CD4-positive, alpha-beta memory T cell (primary cell): ENCODE results near the gene PTPN2. TPM values are rescaled to one million over a fixed set of nuclear protein-coding genes. Genes with fewer than 3 reads are reported as not detected.
A peak's percentile ranks its signal among the peaks of the same experiment; 100 is the strongest.

Experiments used
- CTCF ChIA-PET: fragments of 350-600 bp; sonication (Branson Sonifier 250); formaldehyde crosslinking; loops from one replicate; lab custom pipeline; 2021; ENCODE audit warnings: inconsistent platforms; ENCODE audit not compliant: partially characterized antibody; lab: Charles Lee
- POLR2A ChIA-PET: fragments of 350-600 bp; sonication (Branson Sonifier 250); formaldehyde crosslinking; loops from one replicate; lab custom pipeline; 2021; ENCODE audit not compliant: partially characterized antibody; lab: Charles Lee
- DNase-seq, 5 donors: peaks; one replicate each; pipeline versions ENCODE4 v3.0.0 to v3.0.0-alpha.2; 2020 to 2022; ENCODE audit warnings: mixed read lengths in 1 of 5
- H3K27ac ChIP-seq: one replicate; pipeline ENCODE4 v1.7.0; 2013; ENCODE audit warnings: low read depth, low read length
- H3K27me3 ChIP-seq: 2 replicates; pipeline ENCODE4 v1.7.0; 2013; ENCODE audit warnings: mild to moderate bottlenecking, low read length, moderate library complexity; ENCODE audit not compliant: insufficient read depth
- H3K36me3 ChIP-seq: 2 replicates; pipeline ENCODE4 v1.7.0; 2013; ENCODE audit warnings: mild to moderate bottlenecking, low read length, moderate library complexity; ENCODE audit not compliant: insufficient read depth
- H3K4me1 ChIP-seq: 2 replicates; pipeline ENCODE4 v1.7.0; 2013; ENCODE audit warnings: mild to moderate bottlenecking, low read length, moderate library complexity; ENCODE audit not compliant: insufficient read depth
- H3K4me3 ChIP-seq, 2 donors: one replicate each; pipeline ENCODE4 v1.7.0; 2013; ENCODE audit warnings: low read length in 2 of 2, mild to moderate bottlenecking in 1 of 2
- H3K9me3 ChIP-seq, 2 donors: one replicate each; pipeline ENCODE4 v1.7.0; 2013; ENCODE audit warnings: low read length in 2 of 2, control low read depth in 1 of 2; ENCODE audit not compliant: control insufficient read depth in 1 of 2
- H3K27ac Mint-ChIP-seq, 7 donors: one replicate each; pipeline ENCODE4 v1.8.0; 2020 to 2021; ENCODE audit warnings: mixed read lengths in 7 of 7, mild to moderate bottlenecking in 6 of 7, inconsistent platforms in 3 of 7, moderate library complexity in 3 of 7
- H3K27me3 Mint-ChIP-seq, 2 donors: one replicate each; pipeline ENCODE4 v1.8.0; 2020 to 2021; ENCODE audit warnings: mixed read lengths in 2 of 2
- H3K36me3 Mint-ChIP-seq, 2 donors: one replicate each; pipeline ENCODE4 v1.8.0; 2020 to 2021; ENCODE audit warnings: mixed read lengths in 2 of 2, inconsistent platforms in 1 of 2, mild to moderate bottlenecking in 1 of 2
- H3K4me1 Mint-ChIP-seq, 4 donors: one replicate each; pipeline ENCODE4 v1.8.0; 2020 to 2021; ENCODE audit warnings: mixed read lengths in 4 of 4, mild to moderate bottlenecking in 1 of 4
- H3K4me3 Mint-ChIP-seq, 8 donors: one replicate each; pipeline ENCODE4 v1.8.0; 2020 to 2021; ENCODE audit warnings: mixed read lengths in 8 of 8, mild to moderate bottlenecking in 7 of 8, moderate library complexity in 6 of 8, inconsistent platforms in 3 of 8
- H3K9me3 Mint-ChIP-seq, 8 donors: one replicate each; pipeline ENCODE4 v1.8.0; 2020 to 2021; ENCODE audit warnings: mixed read lengths in 8 of 8, mild to moderate bottlenecking in 5 of 8, inconsistent platforms in 3 of 8, moderate library complexity in 1 of 8
- intact Hi-C: fragments of 100-400 bp; cut with micrococcal nuclease; formaldehyde crosslinking; loops from one replicate; pipeline ENCODE4 v1.15.1; 2023
- polyA plus RNA-seq, 2 donors: library from polyadenylated mRNA; unstranded; fragments of 300-500 nt; fragmentation: Illumina TruSeq; gene quantifications; one replicate each; pipeline ENCODE4 v1.2.3, GENCODE V29; 2021
- total RNA-seq, 2 experiments: library from RNA; stranded (reverse); gene quantifications; one replicate each; pipeline ENCODE4 v1.2.3, GENCODE V29; 2021

The PTPN2 gene
- 10 to 100 TPM; 65.5 to 69.2 TPM for total RNA-seq
- 10 to 100 TPM; 80.0 to 98.2 TPM for polyA plus RNA-seq

DNA sequence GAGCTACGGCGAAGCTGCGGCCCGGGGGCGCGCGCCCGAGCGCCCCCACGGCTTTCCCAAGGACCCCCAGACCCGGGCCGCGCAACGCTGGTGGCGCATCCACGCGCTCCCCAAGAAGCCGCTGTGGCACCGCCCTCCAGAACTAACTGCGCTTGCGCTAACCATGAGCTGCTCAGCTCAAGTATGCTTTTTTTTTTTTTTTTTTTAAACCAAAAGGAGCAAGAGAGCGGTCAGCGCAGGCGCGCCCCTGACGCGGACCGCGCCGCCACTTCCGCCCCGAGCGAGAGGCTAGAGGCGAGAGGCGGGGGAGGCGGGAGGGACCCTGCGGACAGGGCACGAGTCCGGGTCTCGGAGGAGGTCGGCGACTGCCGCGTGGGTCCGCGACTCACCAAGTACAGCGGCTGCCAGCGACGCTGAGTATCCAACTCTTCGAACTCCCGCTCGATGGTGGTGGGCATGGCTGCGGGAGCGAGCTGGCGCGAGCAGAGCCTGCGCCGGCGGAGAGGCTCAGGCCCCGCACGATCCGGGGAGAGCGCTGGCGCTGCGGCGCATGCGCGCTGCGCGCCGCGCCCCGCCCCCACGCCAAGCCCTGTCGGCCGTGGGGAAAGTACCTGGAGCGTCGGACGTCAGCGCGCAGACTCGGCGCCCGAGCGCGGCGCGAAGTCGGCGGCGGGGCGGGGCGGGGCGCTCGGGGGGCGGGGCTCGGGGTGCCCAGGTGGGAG lies at the start of gene PTPN2:
Gene PTPN2 (minus strand): TSS at position 554 of the 722 bp plus-strand sequence. CDS start 96 bp downstream, at position 458.
- Histone ChIP-seq H3K27me3 (no peaks in the 10 kb centered on the region), H3K9me3 (no peaks in the 10 kb centered on the region), H3K4me3 (peak within 1 kb of the TSS; percentile 54 to 81), H3K4me1 (peaks cover 58% of the 10 kb centered on the region), H3K36me3 (no peaks in the 10 kb centered on the region), H3K27ac (peak within 1 kb of the TSS; percentile 100)
- ChIA-PET POLR2A (interaction anchor here (0.6 to 3.0 kb wide), 31 partner anchors 9 to 1034 kb away, joined by 3 to 36 read pairs (median 5); partner anchors contain the start of genes AFG3L2, CEP192, CEP76 and FAM210A), CTCF (interaction anchor here (0.7 to 4.0 kb wide), 10 partner anchors 10 to 493 kb away, joined by 3 to 39 read pairs (median 3); partner anchors contain the start of gene PSMG2)
- Mint-ChIP-seq H3K27ac (peak within 1 kb of the TSS; percentile 97 to 99 (median 98)), H3K36me3 (peaks cover 0 to 7% of the 10 kb centered on the region in 2 donors), H3K27me3 (no peaks in the 10 kb centered on the region), H3K4me3 (peak within 1 kb of the TSS; percentile 94 to 98 (median 96)), H3K9me3 (peaks cover 0 to 4% (median 0%) of the 10 kb centered on the region in 8 donors), H3K4me1 (peaks cover 50 to 63% (median 54%) of the 10 kb centered on the region in 4 donors)
- peak; percentile 94 to 96 (median 95) for DNase-seq
- intact Hi-C loops: loop anchor here (1.0 to 5.0 kb wide), 8 partner anchors 45 to 977 kb away; partner anchors contain the start of genes AFG3L2, CEP192, CEP76 and FAM210A

DNA sequence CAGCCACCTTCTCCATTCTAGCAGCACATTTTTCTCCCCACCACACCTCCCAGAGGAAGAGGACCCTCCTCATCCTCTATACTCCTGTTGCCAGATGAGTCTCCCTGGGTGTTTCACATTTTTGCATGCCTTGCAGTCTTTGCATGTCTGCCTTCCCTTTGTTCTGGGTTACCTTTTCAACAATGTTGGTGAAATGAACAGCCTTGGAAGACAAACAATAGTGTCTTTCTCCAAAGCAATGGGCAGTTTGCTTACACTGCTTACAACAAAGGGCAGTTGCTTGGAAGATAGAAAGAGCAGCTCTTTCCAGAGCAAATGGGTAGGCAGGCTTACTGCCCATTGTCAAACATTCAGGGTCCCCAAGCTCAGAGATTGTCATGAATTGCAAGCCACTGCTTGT lies 49.3 kb upstream of the PTPN2 start:
- CTCF ChIA-PET: interaction anchor here (1.0 to 4.7 kb wide), 20 partner anchors 10 to 545 kb away, joined by 3 to 221 read pairs (median 11); partner anchors contain the start of genes CEP76 and PSMG2
- H3K36me3 Mint-ChIP-seq: no peaks in the 10 kb centered on the region
- POLR2A ChIA-PET: interaction anchor here (1.7 kb wide), 1 partner anchor 231 kb away, joined by 5 read pairs; the partner anchor contains the start of gene CEP76
- H3K4me1 Mint-ChIP-seq: peaks cover 0 to 9% (median 4%) of the 10 kb centered on the region in 4 donors
- no peak for DNase-seq
- H3K27ac Mint-ChIP-seq: no peak overlapping the region
- Histone ChIP-seq H3K36me3 (no peaks in the 10 kb centered on the region), H3K27me3 (no peaks in the 10 kb centered on the region), H3K4me3 (no peak overlapping the region), H3K9me3 (no peaks in the 10 kb centered on the region), H3K27ac (no peak overlapping the region), H3K4me1 (peaks cover 5% of the 10 kb centered on the region)
- H3K9me3 Mint-ChIP-seq: no peaks in the 10 kb centered on the region
- H3K27me3 Mint-ChIP-seq: peaks cover 2 to 3% of the 10 kb centered on the region in 2 donors
- intact Hi-C loops: no loop called here
- no peak overlapping the region for H3K4me3 Mint-ChIP-seq

DNA sequence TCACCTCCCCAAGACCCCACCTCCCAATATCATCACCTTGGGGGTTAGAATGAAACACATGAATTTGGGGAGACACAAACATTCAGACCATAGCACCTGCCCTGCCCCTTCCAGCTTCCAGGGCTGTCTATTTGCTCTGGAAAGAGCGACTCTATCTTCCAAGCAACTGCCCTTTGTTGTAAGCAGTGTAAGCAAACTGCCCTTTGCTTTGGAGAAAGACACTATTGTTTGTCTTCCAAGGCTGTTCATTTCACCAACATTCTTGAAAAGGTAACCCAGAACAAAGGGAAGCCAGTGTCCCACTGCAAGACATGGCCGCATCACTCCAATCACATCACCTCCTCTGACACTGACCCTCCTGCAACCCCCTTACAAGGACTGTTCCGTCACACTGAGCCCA lies 46.9 kb upstream of the PTPN2 start:
- Mint-ChIP-seq H3K27me3 (peaks cover 0 to 2% of the 10 kb centered on the region in 2 donors), H3K4me3 (no peak overlapping the region), H3K9me3 (no peaks in the 10 kb centered on the region), H3K27ac (no peak overlapping the region), H3K4me1 (peaks cover 0 to 9% (median 4%) of the 10 kb centered on the region in 4 donors), H3K36me3 (no peaks in the 10 kb centered on the region)
- DNase-seq: no peak
- H3K9me3 ChIP-seq: no peaks in the 10 kb centered on the region
- CTCF ChIA-PET: interaction anchor here (1.2 kb wide), 1 partner anchor 40 kb away, joined by 3 read pairs; no protein-coding TSS in a partner anchor
- POLR2A ChIA-PET: no interaction called here
- no peak overlapping the region for H3K4me3 ChIP-seq
- no peaks in the 10 kb centered on the region for H3K36me3 ChIP-seq
- no peaks in the 10 kb centered on the region for H3K27me3 ChIP-seq
- intact Hi-C loops: no loop called here
- no peak overlapping the region for H3K27ac ChIP-seq
- peaks cover 5% of the 10 kb centered on the region for H3K4me1 ChIP-seq

DNA sequence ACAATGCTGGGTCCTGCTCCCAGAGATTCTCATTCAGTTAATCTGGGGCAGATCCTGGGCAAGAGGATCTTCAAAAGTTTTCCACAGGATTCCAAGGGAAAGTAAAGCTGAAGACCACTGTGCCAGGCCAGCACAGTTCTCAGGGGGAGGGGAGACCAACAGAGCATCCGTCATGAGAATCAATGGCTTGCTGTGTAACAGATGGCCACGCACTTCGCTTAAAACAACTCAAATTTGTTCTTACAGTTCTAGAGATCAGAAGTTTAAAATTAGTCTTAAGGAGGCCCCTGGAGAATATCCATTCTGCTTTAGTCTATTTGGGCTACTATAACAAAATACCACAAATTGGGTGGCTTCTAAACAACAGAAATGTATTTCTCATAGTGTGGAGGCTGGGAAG lies 46.3 kb upstream of the PTPN2 start:
- Mint-ChIP-seq H3K36me3 (no peaks in the 10 kb centered on the region), H3K4me1 (peaks cover 0 to 9% (median 4%) of the 10 kb centered on the region in 4 donors), H3K4me3 (no peak overlapping the region), H3K9me3 (no peaks in the 10 kb centered on the region), H3K27me3 (peaks cover 0 to 2% of the 10 kb centered on the region in 2 donors), H3K27ac (no peak overlapping the region)
- peaks cover 5% of the 10 kb centered on the region for H3K4me1 ChIP-seq
- POLR2A ChIA-PET: no interaction called here
- intact Hi-C loops: no loop called here
- CTCF ChIA-PET: interaction anchor here (1.2 kb wide), 1 partner anchor 40 kb away, joined by 3 read pairs; no protein-coding TSS in a partner anchor
- H3K36me3 ChIP-seq: no peaks in the 10 kb centered on the region
- H3K27me3 ChIP-seq: no peaks in the 10 kb centered on the region
- H3K27ac ChIP-seq: no peak overlapping the region
- H3K4me3 ChIP-seq: no peak overlapping the region
- no peak for DNase-seq
- H3K9me3 ChIP-seq: no peaks in the 10 kb centered on the region

DNA sequence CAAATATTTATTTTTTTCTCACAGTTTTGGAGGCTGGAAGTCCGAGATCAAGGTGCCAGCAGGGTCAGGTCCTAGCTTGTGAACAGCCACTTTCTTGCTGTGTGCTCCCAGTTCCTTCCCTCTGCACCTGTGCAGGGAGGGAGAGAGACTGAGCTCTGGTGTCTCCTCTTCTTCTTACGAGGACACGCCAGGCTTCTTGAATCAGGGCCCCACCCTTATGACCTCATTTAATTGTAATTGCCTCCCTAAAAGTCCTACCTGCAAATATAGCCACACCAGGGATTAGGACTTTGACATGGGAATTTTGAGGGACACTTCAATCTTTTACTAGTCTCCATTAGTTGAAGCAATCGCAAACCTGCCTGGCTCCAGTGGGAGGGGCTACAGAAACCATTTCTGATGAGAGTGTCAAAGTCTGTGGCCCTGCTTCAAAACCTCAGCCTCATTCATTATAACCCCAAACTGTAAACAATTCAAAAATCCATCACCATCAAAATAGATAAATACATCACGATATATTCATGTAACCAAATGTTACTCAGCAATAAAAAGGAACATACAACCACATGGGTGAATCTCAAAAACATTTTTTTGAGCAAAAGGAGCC lies 45.5 kb upstream of the PTPN2 start:
- peaks cover 0 to 8% (median 2%) of the 10 kb centered on the region in 4 donors for H3K4me1 Mint-ChIP-seq
- no peak overlapping the region for H3K27ac ChIP-seq
- no peaks in the 10 kb centered on the region for H3K9me3 Mint-ChIP-seq
- H3K9me3 ChIP-seq: no peaks in the 10 kb centered on the region
- DNase-seq: no peak
- H3K4me3 Mint-ChIP-seq: no peak overlapping the region
- H3K27me3 ChIP-seq: no peaks in the 10 kb centered on the region
- H3K4me1 ChIP-seq: peaks cover 4% of the 10 kb centered on the region
- intact Hi-C loops: no loop called here
- H3K4me3 ChIP-seq: no peak overlapping the region
- H3K27ac Mint-ChIP-seq: peak overlapping the region in 2 of 7 donors; percentile 23 to 24
- no peaks in the 10 kb centered on the region for H3K36me3 ChIP-seq
- ChIA-PET POLR2A (interaction anchor here (1.0 kb wide), 1 partner anchor 8 kb away, joined by 3 read pairs; no protein-coding TSS in a partner anchor), CTCF (interaction anchor here (1.1 to 1.5 kb wide), 2 partner anchors 14 to 186 kb away, joined by 3 to 4 read pairs; no protein-coding TSS in a partner anchor)
- no peaks in the 10 kb centered on the region for H3K36me3 Mint-ChIP-seq
- H3K27me3 Mint-ChIP-seq: peaks cover 0 to 1% of the 10 kb centered on the region in 2 donors

DNA sequence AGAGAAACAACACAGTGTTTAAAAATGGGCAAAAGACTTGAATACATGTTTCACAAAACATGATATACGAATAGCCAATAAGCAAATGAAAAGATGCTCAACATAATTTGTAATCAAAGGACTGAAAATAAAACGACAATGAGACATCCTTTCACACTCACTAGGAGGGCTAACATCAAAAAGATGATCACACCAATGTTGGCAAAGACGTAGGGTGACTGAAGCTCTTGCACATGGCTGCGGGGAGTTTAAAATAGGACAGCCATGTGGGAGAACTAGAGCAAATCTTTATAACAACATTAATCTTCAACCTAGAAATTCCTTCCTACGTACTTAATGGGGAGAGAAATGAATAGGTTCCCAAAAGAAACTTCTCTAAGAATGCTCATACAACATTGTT lies 44.6 kb upstream of the PTPN2 start:
- no peaks in the 10 kb centered on the region for H3K27me3 Mint-ChIP-seq
- H3K4me3 Mint-ChIP-seq: no peak overlapping the region
- ChIA-PET CTCF (interaction anchor here (1.0 to 1.5 kb wide), 4 partner anchors 13 to 202 kb away, joined by 3 to 4 read pairs (median 4); no protein-coding TSS in a partner anchor), POLR2A (no interaction called here)
- Histone ChIP-seq H3K27ac (no peak overlapping the region), H3K9me3 (no peaks in the 10 kb centered on the region), H3K4me1 (no peaks in the 10 kb centered on the region), H3K27me3 (no peaks in the 10 kb centered on the region), H3K36me3 (no peaks in the 10 kb centered on the region), H3K4me3 (no peak overlapping the region)
- no peak for DNase-seq
- H3K27ac Mint-ChIP-seq: no peak overlapping the region
- H3K9me3 Mint-ChIP-seq: no peaks in the 10 kb centered on the region
- intact Hi-C loops: no loop called here
- H3K36me3 Mint-ChIP-seq: no peaks in the 10 kb centered on the region
- H3K4me1 Mint-ChIP-seq: peaks cover 0 to 5% (median 0%) of the 10 kb centered on the region in 4 donors
